Panc1 (cell line): ENCODE data around the gene TXLNA. TPM values are rescaled to one million over a fixed set of nuclear protein-coding genes. Genes with fewer than 3 reads are reported as not detected.

Experiments
- ATAC-seq: fragments of 200-7000 bp; cut with Tn5 transposase; 2 replicates; pipeline ENCODE4 v1.9.1; 2020; ENCODE audit warnings: mild to moderate bottlenecking, moderate library complexity
- BruUV-seq: library from RNA; stranded (reverse); fragments of 400-500 nt; replicated peaks from 2 replicates; lab custom pipeline; 2021; lab: Mats Ljungman, UMichigan
- CTCF ChIA-PET: fragments of 300-600 bp; sonication (Branson Sonifier 250); formaldehyde crosslinking; loops from one replicate; lab custom pipeline; 2022; ENCODE audit warnings: antibody characterized with exemption; lab: Charles Lee
- POLR2A ChIA-PET: fragments of 300-600 bp; sonication (Branson Sonifier 250); formaldehyde crosslinking; loops from one replicate; lab custom pipeline; 2022; ENCODE audit warnings: antibody characterized with exemption; lab: Charles Lee
- DNase-seq: peaks from one replicate; pipeline ENCODE4 v3.0.0-alpha.2; 2010; ENCODE audit warnings: low read depth, low spot score
- H3K27ac ChIP-seq: 2 replicates; pipeline ENCODE4 v1.5.1; 2011; ENCODE audit warnings: mild to moderate bottlenecking, low read length, inconsistent platforms
- H3K27me3 ChIP-seq: fragments of 200-500 bp; sonication (Bioruptor generic); 2 replicates; pipeline ENCODE4 v1.6.0; 2014; ENCODE audit warnings: low read length, inconsistent platforms; ENCODE audit not compliant: control insufficient read depth, insufficient read depth
- H3K36me3 ChIP-seq: fragments of 200-500 bp; sonication (Bioruptor generic); 2 replicates; pipeline ENCODE4 v1.5.1; 2014; ENCODE audit warnings: inconsistent platforms, mild to moderate bottlenecking, low read length, moderate library complexity; ENCODE audit not compliant: control insufficient read depth, insufficient read depth
- H3K4me1 ChIP-seq: 2 replicates; pipeline ENCODE4 v1.5.1; 2011; ENCODE audit warnings: inconsistent platforms, mild to moderate bottlenecking, low read length, moderate library complexity; ENCODE audit not compliant: control insufficient read depth, insufficient read depth
- H3K4me3 ChIP-seq, 2 experiments: 2 replicates each; pipeline ENCODE4 v1.5.1; 2011 to 2012; ENCODE audit warnings: low read depth in 2 of 2, low read length in 2 of 2, mild to moderate bottlenecking in 2 of 2, inconsistent platforms in 1 of 2, moderate library complexity in 1 of 2
- H3K9me3 ChIP-seq: fragments of 200-500 bp; sonication (Bioruptor generic); 2 replicates; pipeline ENCODE4 v1.5.1; 2014; ENCODE audit warnings: low read depth, mild to moderate bottlenecking, inconsistent platforms, low read length, moderate library complexity; ENCODE audit not compliant: control insufficient read depth, insufficient read depth
- CTCF ChIP-seq: fragments of 450-650 bp; IDR thresholded peaks from 2 replicates; pipeline ENCODE4 v1.5.1; 2017; ENCODE audit warnings: mild to moderate bottlenecking
- POLR2AphosphoS5 ChIP-seq: IDR thresholded peaks from 2 replicates; pipeline ENCODE4 v1.6.1; 2012; ENCODE audit warnings: mild to moderate bottlenecking, low read depth, low read length, moderate library complexity
- REST ChIP-seq, 2 experiments: IDR thresholded peaks; 2 replicates each; pipeline ENCODE4 v1.6.1; 2011 to 2012; ENCODE audit warnings: low read depth in 2 of 2, control low read depth in 1 of 2, low read length in 1 of 2, mild to moderate bottlenecking in 1 of 2, moderate library complexity in 1 of 2; ENCODE audit not compliant: insufficient read depth in 1 of 2
- SIN3A ChIP-seq: IDR thresholded peaks from 2 replicates; pipeline ENCODE4 v1.6.1; 2012; ENCODE audit warnings: low read depth, mild to moderate bottlenecking, low read length, moderate library complexity, borderline replicate concordance; ENCODE audit not compliant: insufficient read depth
- TCF7L2 ChIP-seq: IDR thresholded peaks from 2 replicates; pipeline ENCODE4 v1.6.1; 2011; ENCODE audit warnings: mild to moderate bottlenecking, low read depth, low read length, inconsistent platforms
- in situ Hi-C: cut with HindIII; loops from 2 replicates; pipeline ENCODE4 v1.10.0; 2016; ENCODE audit warnings: low sequenced_read_pairs, low pct_unique_long_range_greater_than_20kb
- intact Hi-C: fragments of 100-400 bp; cut with micrococcal nuclease; formaldehyde crosslinking; loops from one replicate; pipeline ENCODE4 v1.10.0; 2022; ENCODE audit not compliant: unreplicated experiment
- total RNA-seq: library from RNA; stranded (reverse); gene quantifications from one replicate; pipeline ENCODE4 v1.2.1, GENCODE V29; 2021; ENCODE audit not compliant: unreplicated experiment

TXLNA gene
- total RNA-seq, 1 experiment from 2014 or later: 115 TPM

GRCh38 chr1:32172621-32173245 lies 6.7 kb upstream of the TXLNA start:
- peaks cover 12% of the 10 kb centered on the region for H3K36me3 ChIP-seq
- ATAC-seq (no peak), DNase-seq (no peak)
- ChIA-PET POLR2A (interaction anchor here (0.6 kb wide), 1 partner anchor 25 kb away, joined by 18 read pairs; no protein-coding TSS in a partner anchor), CTCF (no interaction called here)
- H3K4me1 ChIP-seq: no peaks in the 10 kb centered on the region
- in situ Hi-C loops (no loop called here), intact Hi-C loops (no loop called here)
- no peaks in the 10 kb centered on the region for H3K27me3 ChIP-seq
- H3K4me3 ChIP-seq: no peak overlapping the region
- no peak overlapping the region for H3K27ac ChIP-seq
- BruUV-seq: no TSS peak
- TF ChIP-seq TCF7L2 (no peak), SIN3A (no peak), CTCF (no peak), POLR2AphosphoS5 (no peak), REST (IDR thresholded peaks at IDR 0.05; ENCODE audit: insufficient read depth in 1 of 2, low read depth in 2 of 2, low read length in 1 of 2) (no peak)
- no peaks in the 10 kb centered on the region for H3K9me3 ChIP-seq

- no peak for DNase-seq
- CTCF ChIA-PET: no interaction called here
- no peaks in the 10 kb centered on the region for H3K36me3 ChIP-seq
- TF ChIP-seq CTCF (no peak), POLR2AphosphoS5 (no peak), TCF7L2 (no peak), SIN3A (no peak), REST (IDR thresholded peaks at IDR 0.05; ENCODE audit: insufficient read depth in 1 of 2, low read depth in 2 of 2, low read length in 1 of 2) (no peak)
- BruUV-seq: no TSS peak
- intact Hi-C loops: no loop called here
- peak overlapping the region; percentile 77 to 93 for H3K4me3 ChIP-seq
- ATAC-seq: no peak
- in situ Hi-C loops: no loop called here
- peaks cover 29% of the 10 kb centered on the region for H3K4me1 ChIP-seq
- POLR2A ChIA-PET: interaction anchor here (0.6 to 1.0 kb wide), 2 partner anchors 57 to 69 kb away, joined by 3 to 8 read pairs; no protein-coding TSS in a partner anchor
- H3K27ac ChIP-seq: peak overlapping the region; percentile 97
- H3K27me3 ChIP-seq: no peaks in the 10 kb centered on the region
- no peaks in the 10 kb centered on the region for H3K9me3 ChIP-seq
Observed at GRCh38 chr1:32178380-32179192, 889 bp upstream of the TXLNA start.
